ENCODE measurements around the gene PDAP1. TPM values are rescaled to one million over a fixed set of nuclear protein-coding genes. Genes with fewer than 3 reads are reported as not detected.

The PDAP1 gene
- total and polyA plus RNA-seq, 4 donors, result 11.6 to 83.6 (median 31.5) TPM

- 97% methylated on average over 24 of the region's 24 CpGs for WGBS
- DNase-seq (ENCODE audit: low spot score), result no peak
- TF ChIP-seq, protein P1, sequence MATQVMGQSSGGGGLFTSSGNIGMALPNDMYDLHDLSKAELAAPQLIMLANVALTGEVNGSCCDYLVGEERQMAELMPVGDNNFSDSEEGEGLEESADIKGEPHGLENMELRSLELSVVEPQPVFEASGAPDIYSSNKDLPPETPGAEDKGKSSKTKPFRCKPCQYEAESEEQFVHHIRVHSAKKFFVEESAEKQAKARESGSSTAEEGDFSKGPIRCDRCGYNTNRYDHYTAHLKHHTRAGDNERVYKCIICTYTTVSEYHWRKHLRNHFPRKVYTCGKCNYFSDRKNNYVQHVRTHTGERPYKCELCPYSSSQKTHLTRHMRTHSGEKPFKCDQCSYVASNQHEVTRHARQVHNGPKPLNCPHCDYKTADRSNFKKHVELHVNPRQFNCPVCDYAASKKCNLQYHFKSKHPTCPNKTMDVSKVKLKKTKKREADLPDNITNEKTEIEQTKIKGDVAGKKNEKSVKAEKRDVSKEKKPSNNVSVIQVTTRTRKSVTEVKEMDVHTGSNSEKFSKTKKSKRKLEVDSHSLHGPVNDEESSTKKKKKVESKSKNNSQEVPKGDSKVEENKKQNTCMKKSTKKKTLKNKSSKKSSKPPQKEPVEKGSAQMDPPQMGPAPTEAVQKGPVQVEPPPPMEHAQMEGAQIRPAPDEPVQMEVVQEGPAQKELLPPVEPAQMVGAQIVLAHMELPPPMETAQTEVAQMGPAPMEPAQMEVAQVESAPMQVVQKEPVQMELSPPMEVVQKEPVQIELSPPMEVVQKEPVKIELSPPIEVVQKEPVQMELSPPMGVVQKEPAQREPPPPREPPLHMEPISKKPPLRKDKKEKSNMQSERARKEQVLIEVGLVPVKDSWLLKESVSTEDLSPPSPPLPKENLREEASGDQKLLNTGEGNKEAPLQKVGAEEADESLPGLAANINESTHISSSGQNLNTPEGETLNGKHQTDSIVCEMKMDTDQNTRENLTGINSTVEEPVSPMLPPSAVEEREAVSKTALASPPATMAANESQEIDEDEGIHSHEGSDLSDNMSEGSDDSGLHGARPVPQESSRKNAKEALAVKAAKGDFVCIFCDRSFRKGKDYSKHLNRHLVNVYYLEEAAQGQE (IDR thresholded peaks at IDR 0.05), result no peak
- Histone ChIP-seq H3K27me3 (ENCODE audit: control insufficient read depth in 4 of 4, insufficient read depth in 4 of 4, low read length in 3 of 4) (no peaks in the 10 kb centered on the region), H3K9ac (ENCODE audit: low read depth in 1 of 2, low read length in 2 of 2) (no peak overlapping the region), H3K27ac (ENCODE audit: low read depth in 1 of 2, low read length in 2 of 2) (no peak overlapping the region), H3K9me3 (ENCODE audit: control insufficient read depth in 4 of 4, low read length in 3 of 4) (no peaks in the 10 kb centered on the region), H3K36me3 (ENCODE audit: control insufficient read depth in 4 of 4, insufficient read depth in 3 of 4, low read depth in 1 of 4, low read length in 3 of 4) (peaks cover 2 to 50% (median 13%) of the 10 kb centered on the region in 4 donors), H3K4me3 (ENCODE audit: low read depth in 1 of 3, low read length in 3 of 3) (no peak overlapping the region), H3K4me1 (ENCODE audit: control insufficient read depth in 4 of 4, insufficient read depth in 4 of 4, low read length in 3 of 4) (peaks cover 0 to 3% (median 0%) of the 10 kb centered on the region in 4 donors)
Observed at GRCh38 chr7:99424932-99425730, 16.7 kb upstream of the PDAP1 start.

- WGBS, result 85% methylated on average over 5 of the region's 5 CpGs
- DNase-seq (ENCODE audit: low spot score), result no peak
- no peak overlapping the region for H3K4me3 ChIP-seq (ENCODE audit: low read depth in 1 of 3, low read length in 3 of 3)
- peaks cover 14 to 64% (median 27%) of the 10 kb centered on the region in 4 donors for H3K36me3 ChIP-seq (ENCODE audit: control insufficient read depth in 4 of 4, insufficient read depth in 3 of 4, low read depth in 1 of 4, low read length in 3 of 4)
- H3K9me3 ChIP-seq (ENCODE audit: control insufficient read depth in 4 of 4, low read length in 3 of 4), result no peaks in the 10 kb centered on the region
- TF ChIP-seq HNF4G (IDR thresholded peaks at IDR 0.05) (no peak), EGR1 (IDR thresholded peaks at IDR 0.05; ENCODE audit: low read depth in 2 of 2) (no peak), JUND (IDR thresholded peaks at IDR 0.05) (no peak), ATF3 (IDR thresholded peaks at IDR 0.05) (no peak), TAF1 (conservative IDR thresholded peaks at IDR 0.05) (no peak), NR2F2 (IDR thresholded peaks at IDR 0.05) (no peak), MAX (IDR thresholded peaks at IDR 0.05) (no peak), CTCF (IDR thresholded peaks at IDR 0.05; ENCODE audit: low read depth, low read length, missing input control) (no peak), RXRA (IDR thresholded peaks at IDR 0.05) (no peak), GABPA (IDR thresholded peaks at IDR 0.05 in 1 of 2, conservative IDR thresholded peaks at IDR 0.05 in 1 of 2) (no peak), RAD21 (IDR thresholded peaks at IDR 0.05) (no peak), FOXA2 (IDR thresholded peaks at IDR 0.05) (no peak), HNF4A (conservative IDR thresholded peaks at IDR 0.05) (no peak), YY1 (IDR thresholded peaks at IDR 0.05) (no peak), SP1 (IDR thresholded peaks at IDR 0.05) (no peak), FOXA1 (IDR thresholded peaks at IDR 0.05) (no peak)
- TF ChIP-seq, protein P1 (IDR thresholded peaks at IDR 0.05), result no peak
- TF ChIP-seq, protein P2, sequence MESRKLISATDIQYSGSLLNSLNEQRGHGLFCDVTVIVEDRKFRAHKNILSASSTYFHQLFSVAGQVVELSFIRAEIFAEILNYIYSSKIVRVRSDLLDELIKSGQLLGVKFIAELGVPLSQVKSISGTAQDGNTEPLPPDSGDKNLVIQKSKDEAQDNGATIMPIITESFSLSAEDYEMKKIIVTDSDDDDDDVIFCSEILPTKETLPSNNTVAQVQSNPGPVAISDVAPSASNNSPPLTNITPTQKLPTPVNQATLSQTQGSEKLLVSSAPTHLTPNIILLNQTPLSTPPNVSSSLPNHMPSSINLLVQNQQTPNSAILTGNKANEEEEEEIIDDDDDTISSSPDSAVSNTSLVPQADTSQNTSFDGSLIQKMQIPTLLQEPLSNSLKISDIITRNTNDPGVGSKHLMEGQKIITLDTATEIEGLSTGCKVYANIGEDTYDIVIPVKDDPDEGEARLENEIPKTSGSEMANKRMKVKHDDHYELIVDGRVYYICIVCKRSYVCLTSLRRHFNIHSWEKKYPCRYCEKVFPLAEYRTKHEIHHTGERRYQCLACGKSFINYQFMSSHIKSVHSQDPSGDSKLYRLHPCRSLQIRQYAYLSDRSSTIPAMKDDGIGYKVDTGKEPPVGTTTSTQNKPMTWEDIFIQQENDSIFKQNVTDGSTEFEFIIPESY (IDR thresholded peaks at IDR 0.05), result no peak
- H3K27ac ChIP-seq (ENCODE audit: low read depth in 1 of 2, low read length in 2 of 2), result no peak overlapping the region
- H3K4me1 ChIP-seq (ENCODE audit: control insufficient read depth in 4 of 4, insufficient read depth in 4 of 4, low read length in 3 of 4), result peaks cover 0 to 16% (median 4%) of the 10 kb centered on the region in 4 donors
- no peak overlapping the region for H3K9ac ChIP-seq (ENCODE audit: low read depth in 1 of 2, low read length in 2 of 2)
- H3K27me3 ChIP-seq (ENCODE audit: control insufficient read depth in 4 of 4, insufficient read depth in 4 of 4, low read length in 3 of 4), result no peaks in the 10 kb centered on the region
Observed at GRCh38 chr7:99422625-99423024, 14.2 kb upstream of the PDAP1 start.

All from liver (tissue), 9 donors.